Activated B cell treated with CpG ODN at 0.5 μM for 24 hours (primary cell): ENCODE results near the gene KRI1. TPM values are rescaled to one million over a fixed set of nuclear protein-coding genes. Genes with fewer than 3 reads are reported as not detected.

Experiments used
- ATAC-seq: fragments of 200-7000 bp; cut with Tn5 transposase; one replicate; pipeline ENCODE4 v1.10.0; 2021; ENCODE audit warnings: low read depth, mild to moderate bottlenecking, moderate library complexity
- CTCF ChIA-PET: fragments of 350-600 bp; sonication (Branson Sonifier 250); formaldehyde crosslinking; loops from one replicate; lab custom pipeline; 2021; ENCODE audit warnings: antibody characterized with exemption; lab: Charles Lee
- POLR2A ChIA-PET: fragments of 350-600 bp; sonication (Branson Sonifier 250); formaldehyde crosslinking; loops from one replicate; lab custom pipeline; 2021; ENCODE audit warnings: antibody characterized with exemption; lab: Charles Lee
- DNase-seq: peaks from one replicate; pipeline ENCODE4 v3.0.0; 2022
- H3K27ac Mint-ChIP-seq: one replicate; pipeline ENCODE4 v1.8.0; 2020; ENCODE audit warnings: mixed read lengths
- H3K27me3 Mint-ChIP-seq: one replicate; pipeline ENCODE4 v1.8.0; 2021; ENCODE audit warnings: mixed read lengths
- H3K36me3 Mint-ChIP-seq: one replicate; pipeline ENCODE4 v1.8.0; 2021; ENCODE audit warnings: low read depth, mixed read lengths
- H3K4me1 Mint-ChIP-seq: one replicate; pipeline ENCODE4 v1.8.0; 2021; ENCODE audit warnings: mixed read lengths
- H3K4me3 Mint-ChIP-seq: one replicate; pipeline ENCODE4 v1.8.0; 2020; ENCODE audit warnings: mild to moderate bottlenecking, mixed read lengths
- H3K9me3 Mint-ChIP-seq: one replicate; pipeline ENCODE4 v1.8.0; 2020; ENCODE audit warnings: mixed read lengths
- intact Hi-C: fragments of 100-400 bp; cut with micrococcal nuclease; formaldehyde crosslinking; loops from one replicate; pipeline ENCODE4 v1.15.1; 2024
- total RNA-seq: library from RNA; stranded (reverse); gene quantifications from 2 replicates; pipeline ENCODE4 v1.2.3, GENCODE V29; 2022
- TF ChIP-seq, protein P1 (sequence below): fragments of 200-600 bp; IDR thresholded peaks from one replicate; pipeline ENCODE4 v1.8.0; 2022; ENCODE audit warnings: antibody characterized with exemption, mild to moderate bottlenecking

KRI1 gene
- total RNA-seq, 1 donor from 2014 or later = 48.1 TPM

DNA sequence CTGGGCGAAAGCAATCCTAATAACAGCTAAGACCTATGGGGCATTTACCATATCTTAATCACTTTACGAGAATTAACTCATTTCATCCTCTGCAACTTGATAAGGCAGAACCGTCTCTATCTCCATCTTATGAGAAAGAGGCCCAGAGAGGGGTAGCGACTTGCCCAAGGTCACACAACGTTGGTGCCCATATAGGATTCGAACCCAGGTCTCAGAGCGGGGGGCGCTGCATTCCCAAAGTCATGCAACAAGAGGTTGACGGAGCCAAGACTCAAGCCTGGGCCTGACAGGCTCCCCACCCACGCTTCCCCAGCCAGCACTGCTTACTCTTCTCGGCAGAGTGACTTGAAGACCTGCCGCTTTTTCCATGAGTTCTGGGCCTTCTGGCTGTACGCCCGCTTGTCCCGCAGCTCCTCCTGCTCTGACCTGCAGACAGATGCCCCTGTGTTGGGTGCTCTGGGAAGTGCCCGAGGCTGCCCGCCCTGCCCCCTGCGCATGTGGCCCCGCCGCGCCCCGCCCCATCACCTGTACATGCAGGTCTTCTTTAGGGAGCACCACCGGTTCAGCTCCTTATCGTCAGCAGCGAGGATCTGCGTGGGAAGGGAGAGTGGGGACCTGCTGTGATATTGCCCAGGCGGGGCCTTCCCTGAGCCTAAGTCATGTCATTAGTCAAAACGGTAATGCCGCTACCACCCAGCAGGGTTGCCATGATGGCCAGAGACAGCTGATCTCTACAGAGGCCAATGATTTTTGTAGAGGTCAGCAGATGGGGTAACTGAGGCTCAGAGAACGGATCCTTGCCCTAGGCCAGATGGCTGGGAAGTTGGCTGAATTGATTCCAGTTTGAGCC, 10.8 kb downstream of the KRI1 start:
- CTCF ChIA-PET = interaction anchor here (1.2 kb wide), 1 partner anchor 89 kb away, joined by 3 read pairs; no protein-coding TSS in a partner anchor
- Mint-ChIP-seq H3K27ac (peak overlapping the region; percentile 92), H3K4me3 (no peak overlapping the region), H3K4me1 (peaks cover 38% of the 10 kb centered on the region), H3K9me3 (no peaks in the 10 kb centered on the region), H3K27me3 (no peaks in the 10 kb centered on the region), H3K36me3 (peaks cover 77% of the 10 kb centered on the region)
- TF ChIP-seq, protein P1, sequence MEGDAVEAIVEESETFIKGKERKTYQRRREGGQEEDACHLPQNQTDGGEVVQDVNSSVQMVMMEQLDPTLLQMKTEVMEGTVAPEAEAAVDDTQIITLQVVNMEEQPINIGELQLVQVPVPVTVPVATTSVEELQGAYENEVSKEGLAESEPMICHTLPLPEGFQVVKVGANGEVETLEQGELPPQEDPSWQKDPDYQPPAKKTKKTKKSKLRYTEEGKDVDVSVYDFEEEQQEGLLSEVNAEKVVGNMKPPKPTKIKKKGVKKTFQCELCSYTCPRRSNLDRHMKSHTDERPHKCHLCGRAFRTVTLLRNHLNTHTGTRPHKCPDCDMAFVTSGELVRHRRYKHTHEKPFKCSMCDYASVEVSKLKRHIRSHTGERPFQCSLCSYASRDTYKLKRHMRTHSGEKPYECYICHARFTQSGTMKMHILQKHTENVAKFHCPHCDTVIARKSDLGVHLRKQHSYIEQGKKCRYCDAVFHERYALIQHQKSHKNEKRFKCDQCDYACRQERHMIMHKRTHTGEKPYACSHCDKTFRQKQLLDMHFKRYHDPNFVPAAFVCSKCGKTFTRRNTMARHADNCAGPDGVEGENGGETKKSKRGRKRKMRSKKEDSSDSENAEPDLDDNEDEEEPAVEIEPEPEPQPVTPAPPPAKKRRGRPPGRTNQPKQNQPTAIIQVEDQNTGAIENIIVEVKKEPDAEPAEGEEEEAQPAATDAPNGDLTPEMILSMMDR = no peak
- POLR2A ChIA-PET = interaction anchor here (0.7 to 3.1 kb wide), 5 partner anchors 12 to 130 kb away, joined by 3 to 46 read pairs (median 4); partner anchors contain the start of genes ATG4D and KRI1
- ATAC-seq = no peak
- intact Hi-C loops = loop anchor here (1.0 kb wide), 1 partner anchor 11 kb away; the partner anchor contains the start of gene KRI1
- DNase-seq = no peak

GRCh38 chr19:10553943-10554381, 11.8 kb downstream of the KRI1 start:
- TF ChIP-seq, protein P1 = no peak
- POLR2A ChIA-PET = interaction anchor here (0.5 to 3.1 kb wide), 12 partner anchors 11 to 1481 kb away, joined by 3 to 46 read pairs (median 4); partner anchors contain the start of genes ATG4D, KEAP1, KRI1 and ZNF433
- intact Hi-C loops = loop anchor here (1.0 kb wide), 1 partner anchor 12 kb away; the partner anchor contains the start of gene KRI1
- no peaks in the 10 kb centered on the region for H3K27me3 Mint-ChIP-seq
- H3K4me1 Mint-ChIP-seq = peaks cover 38% of the 10 kb centered on the region
- ATAC-seq = peak; percentile 76
- peak overlapping the region; percentile 53 for H3K4me3 Mint-ChIP-seq
- H3K9me3 Mint-ChIP-seq = no peaks in the 10 kb centered on the region
- peak overlapping the region; percentile 92 for H3K27ac Mint-ChIP-seq
- CTCF ChIA-PET = interaction anchor here (0.6 to 1.6 kb wide), 6 partner anchors 9 to 91 kb away, joined by 3 to 4 read pairs (median 3); no protein-coding TSS in a partner anchor
- H3K36me3 Mint-ChIP-seq = peaks cover 74% of the 10 kb centered on the region
- peak; percentile 44 for DNase-seq

GRCh38 chr19:10553087-10553667, 12.6 kb downstream of the KRI1 start:
- peak overlapping the region; percentile 92 for H3K27ac Mint-ChIP-seq
- TF ChIP-seq, protein P1 = no peak
- CTCF ChIA-PET = interaction anchor here (0.6 to 1.6 kb wide), 6 partner anchors 10 to 92 kb away, joined by 3 to 9 read pairs (median 4); partner anchors contain the start of gene KRI1
- no peaks in the 10 kb centered on the region for H3K9me3 Mint-ChIP-seq
- intact Hi-C loops = no loop called here
- POLR2A ChIA-PET = interaction anchor here (0.5 to 3.1 kb wide), 10 partner anchors 10 to 1482 kb away, joined by 3 to 46 read pairs (median 3); partner anchors contain the start of genes ATG4D, KRI1 and ZNF433
- no peaks in the 10 kb centered on the region for H3K27me3 Mint-ChIP-seq
- peak; percentile 8 for ATAC-seq
- peak overlapping the region; percentile 4 for H3K4me3 Mint-ChIP-seq
- no peak for DNase-seq
- H3K4me1 Mint-ChIP-seq = peaks cover 38% of the 10 kb centered on the region
- peaks cover 76% of the 10 kb centered on the region for H3K36me3 Mint-ChIP-seq

DNA sequence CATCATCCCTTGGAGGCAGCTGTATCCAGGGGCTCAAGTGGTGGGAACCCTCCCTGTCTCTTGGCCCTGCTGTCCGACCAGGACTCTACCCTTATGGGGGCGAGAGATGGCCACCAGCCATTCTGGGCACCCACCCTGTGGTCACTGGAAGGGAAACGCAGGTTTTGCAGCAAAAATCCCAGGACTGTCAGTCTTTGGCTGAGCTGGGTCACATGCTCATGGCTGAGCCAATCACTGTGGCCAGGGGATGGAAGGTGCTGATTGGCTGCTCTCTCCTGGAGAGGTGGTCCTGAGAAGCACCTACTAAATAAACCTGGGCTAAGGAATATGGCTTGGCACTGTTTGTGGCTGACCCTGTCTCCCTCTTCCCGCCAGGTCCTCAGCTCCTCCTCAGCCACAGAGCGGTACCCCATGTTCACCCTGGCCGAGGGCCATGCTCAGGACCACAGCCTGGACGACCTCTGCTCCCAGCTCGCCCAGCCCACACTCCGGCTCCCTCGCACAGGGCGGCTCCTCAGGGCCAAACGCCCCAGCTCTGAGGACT, 13.2 kb downstream of the KRI1 start:
- ChIA-PET POLR2A (interaction anchor here (1.0 to 3.1 kb wide), 4 partner anchors 9 to 101 kb away, joined by 3 to 46 read pairs (median 10); partner anchors contain the start of genes ATG4D and KRI1), CTCF (interaction anchor here (1.0 to 1.4 kb wide), 2 partner anchors 10 to 14 kb away, joined by 3 to 9 read pairs; partner anchors contain the start of gene KRI1)
- Mint-ChIP-seq H3K27me3 (no peaks in the 10 kb centered on the region), H3K4me1 (peaks cover 38% of the 10 kb centered on the region), H3K4me3 (no peak overlapping the region), H3K36me3 (peaks cover 72% of the 10 kb centered on the region), H3K27ac (peak overlapping the region; percentile 92), H3K9me3 (no peaks in the 10 kb centered on the region)
- ATAC-seq = no peak
- intact Hi-C loops = no loop called here
- TF ChIP-seq, protein P1 = no peak
- DNase-seq = no peak
